Measurements from ENCODE around the gene OR8B4.
"Not testable (repeated sequence)": the region's sequence is repeated elsewhere in the genome, so short reads cannot be mapped to it uniquely, and the experiment has no call there.

Gene OR8B4

GRCh38 chr11:124382857-124383256, 41.8 kb downstream of the OR8B4 start:
- not testable (repeated sequence) for H3K9ac ChIP-seq (ENCODE audit: low read depth, low read length); H3K36me3 ChIP-seq (ENCODE audit: insufficient read depth, low read length); H3K9me3 ChIP-seq (ENCODE audit: control insufficient read depth, insufficient read depth, low read length); H3K4me1 ChIP-seq (ENCODE audit: insufficient read depth, low read length)

GRCh38 chr11:124380585-124380984, 44.1 kb downstream of the OR8B4 start:
- Histone ChIP-seq H3K9me3 (ENCODE audit: control insufficient read depth, insufficient read depth, low read length) (no peaks in the 10 kb centered on the region), H3K4me1 (ENCODE audit: insufficient read depth, low read length) (no peaks in the 10 kb centered on the region), H3K9ac (ENCODE audit: low read depth, low read length) (no peak overlapping the region), H3K36me3 (ENCODE audit: insufficient read depth, low read length) (no peaks in the 10 kb centered on the region)

- Histone ChIP-seq H3K9me3 (ENCODE audit: control insufficient read depth, insufficient read depth, low read length) (no peaks in the 10 kb centered on the region), H3K4me1 (ENCODE audit: insufficient read depth, low read length) (no peaks in the 10 kb centered on the region), H3K36me3 (ENCODE audit: insufficient read depth, low read length) (no peaks in the 10 kb centered on the region), H3K9ac (ENCODE audit: low read depth, low read length) (no peak overlapping the region)
Measured at GRCh38 chr11:124376280-124376679, 48.4 kb downstream of the OR8B4 start.
